Upper lobe of right lung (tissue), 1 donor: ENCODE results near the gene PTPRU. TPM values are rescaled to one million over a fixed set of nuclear protein-coding genes. Genes with fewer than 3 reads are reported as not detected.

Experiments
- ATAC-seq: fragments of 200-7000 bp; cut with Tn5 transposase; one replicate; pipeline ENCODE4 v1.9.1; 2020; ENCODE audit warnings: mild to moderate bottlenecking, moderate library complexity
- DNase-seq: peaks from one replicate; pipeline ENCODE4 v3.0.0-alpha.2; 2020
- H3K27ac ChIP-seq: fragments of 200-600 bp; one replicate; pipeline ENCODE4 v1.8.0; 2022
- H3K27me3 ChIP-seq: fragments of 200-600 bp; one replicate; pipeline ENCODE4 v1.8.0; 2022; ENCODE audit warnings: mild to moderate bottlenecking
- H3K36me3 ChIP-seq: fragments of 200-600 bp; one replicate; pipeline ENCODE4 v1.8.0; 2022
- H3K4me1 ChIP-seq: fragments of 200-600 bp; one replicate; pipeline ENCODE4 v1.8.0; 2022
- H3K4me3 ChIP-seq: fragments of 200-600 bp; one replicate; pipeline ENCODE4 v1.8.0; 2022; ENCODE audit warnings: mild to moderate bottlenecking
- H3K9me3 ChIP-seq: fragments of 200-600 bp; one replicate; pipeline ENCODE4 v1.8.0; 2022
- intact Hi-C: fragments of 100-400 bp; cut with DNase I; formaldehyde crosslinking; loops from one replicate; pipeline ENCODE4 v1.11.0; 2022
- total RNA-seq: library from RNA; stranded (reverse); fragmentation: NEBNext Ultra II Directional; extraction: Animal tissue kit (Norgen Biotek cat#: 25700); gene quantifications from one replicate; pipeline ENCODE4 v1.2.1, GENCODE V29; 2021
- TF ChIP-seq, protein P1 (sequence below): fragments of 200-600 bp; IDR thresholded peaks from one replicate; pipeline ENCODE4 v1.8.0; 2022; ENCODE audit warnings: antibody characterized with exemption
- donor health status: DM: no; HTN: yes; CAD: no; lungs with severe emphysema.

The PTPRU gene
- total RNA-seq, 1 donor from 2014 or later, result 45.5 TPM

DNA sequence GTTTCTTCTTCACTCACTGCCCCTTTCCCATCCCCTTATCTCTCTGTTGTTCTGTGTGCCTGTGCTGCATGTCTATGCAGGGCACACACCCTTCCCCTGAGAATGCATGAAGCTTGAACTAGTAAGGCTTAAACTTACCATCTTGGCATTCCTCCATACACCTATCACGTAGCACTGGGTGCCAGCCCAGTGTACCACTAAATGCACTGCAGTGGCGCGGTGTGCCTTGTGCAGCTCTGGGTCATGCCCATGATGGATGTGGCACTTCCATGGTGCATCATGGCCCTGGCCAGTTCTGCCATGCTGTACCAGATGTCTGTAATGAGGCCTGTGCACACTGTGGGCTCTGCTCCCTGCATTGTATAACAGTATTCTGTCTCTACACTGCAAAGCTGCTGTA is 10.7 kb downstream of the PTPRU start:
- TF ChIP-seq, protein P1, sequence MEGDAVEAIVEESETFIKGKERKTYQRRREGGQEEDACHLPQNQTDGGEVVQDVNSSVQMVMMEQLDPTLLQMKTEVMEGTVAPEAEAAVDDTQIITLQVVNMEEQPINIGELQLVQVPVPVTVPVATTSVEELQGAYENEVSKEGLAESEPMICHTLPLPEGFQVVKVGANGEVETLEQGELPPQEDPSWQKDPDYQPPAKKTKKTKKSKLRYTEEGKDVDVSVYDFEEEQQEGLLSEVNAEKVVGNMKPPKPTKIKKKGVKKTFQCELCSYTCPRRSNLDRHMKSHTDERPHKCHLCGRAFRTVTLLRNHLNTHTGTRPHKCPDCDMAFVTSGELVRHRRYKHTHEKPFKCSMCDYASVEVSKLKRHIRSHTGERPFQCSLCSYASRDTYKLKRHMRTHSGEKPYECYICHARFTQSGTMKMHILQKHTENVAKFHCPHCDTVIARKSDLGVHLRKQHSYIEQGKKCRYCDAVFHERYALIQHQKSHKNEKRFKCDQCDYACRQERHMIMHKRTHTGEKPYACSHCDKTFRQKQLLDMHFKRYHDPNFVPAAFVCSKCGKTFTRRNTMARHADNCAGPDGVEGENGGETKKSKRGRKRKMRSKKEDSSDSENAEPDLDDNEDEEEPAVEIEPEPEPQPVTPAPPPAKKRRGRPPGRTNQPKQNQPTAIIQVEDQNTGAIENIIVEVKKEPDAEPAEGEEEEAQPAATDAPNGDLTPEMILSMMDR, result no peak
- Histone ChIP-seq H3K36me3 (no peaks in the 10 kb centered on the region), H3K4me3 (no peak overlapping the region), H3K27ac (no peak overlapping the region), H3K9me3 (no peaks in the 10 kb centered on the region), H3K4me1 (no peaks in the 10 kb centered on the region), H3K27me3 (no peaks in the 10 kb centered on the region)
- intact Hi-C loops, result loop anchor here (10.0 kb wide), 1 partner anchor 1128 kb away; no protein-coding TSS in a partner anchor
- ATAC-seq (no peak), DNase-seq (no peak)

DNA sequence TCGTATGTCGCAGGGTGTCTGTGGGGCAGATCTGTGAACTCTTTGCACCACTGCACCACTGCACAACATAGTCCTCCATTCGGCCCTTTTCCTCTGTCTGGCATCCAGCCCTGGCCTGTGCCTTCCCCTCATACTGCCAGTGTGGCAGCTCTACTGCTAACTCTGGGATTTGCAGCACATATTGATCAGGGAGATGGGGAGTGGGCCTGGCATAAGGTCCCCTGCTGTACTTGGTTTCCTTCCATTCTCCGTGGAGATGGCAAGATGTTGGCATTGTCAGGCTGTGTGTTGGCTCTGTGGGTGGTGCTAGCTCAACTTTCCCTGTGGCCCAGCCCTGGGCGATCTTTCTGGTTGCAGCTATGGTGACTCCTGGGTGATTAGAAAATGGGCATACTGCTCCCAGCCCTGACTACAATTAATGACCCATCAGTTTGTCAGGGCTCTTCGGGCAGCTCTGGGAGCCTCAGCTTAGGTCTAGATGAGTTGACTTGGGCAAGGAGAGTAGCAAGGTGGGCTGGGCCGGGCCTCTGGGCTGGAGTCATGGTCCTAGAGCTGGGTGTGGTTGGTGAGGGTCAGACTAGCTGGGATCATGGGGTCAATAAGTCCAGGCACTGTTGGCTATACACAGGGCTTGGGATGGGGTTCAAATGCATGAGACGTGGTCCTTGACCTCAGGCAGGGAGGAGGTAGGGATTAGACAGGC is 11.4 kb downstream of the PTPRU start:
- no peak for DNase-seq
- Histone ChIP-seq H3K4me3 (no peak overlapping the region), H3K27ac (no peak overlapping the region), H3K27me3 (no peaks in the 10 kb centered on the region), H3K9me3 (no peaks in the 10 kb centered on the region), H3K4me1 (no peaks in the 10 kb centered on the region), H3K36me3 (no peaks in the 10 kb centered on the region)
- no peak for ATAC-seq
- TF ChIP-seq, protein P1, result no peak
- intact Hi-C loops, result loop anchor here (10.0 kb wide), 1 partner anchor 1127 kb away; no protein-coding TSS in a partner anchor

DNA sequence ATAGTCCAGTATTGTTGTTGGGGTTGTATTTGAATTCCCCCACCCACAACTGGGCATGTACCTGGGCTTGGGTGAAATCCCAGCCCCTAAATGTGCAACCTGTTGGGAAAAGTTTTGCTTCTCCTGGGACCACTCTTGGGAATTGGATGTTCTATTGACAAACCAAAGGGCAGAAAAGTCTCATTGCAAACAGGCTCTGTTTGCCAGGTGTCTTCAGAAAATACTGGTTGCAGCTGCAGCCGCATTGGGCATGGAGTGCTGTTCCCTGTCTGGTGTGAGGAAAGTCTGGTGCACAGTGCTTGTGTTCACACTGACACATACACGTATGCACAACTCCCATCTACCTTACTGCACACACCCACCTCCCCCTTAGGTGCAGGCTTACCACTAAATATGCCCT is 12.1 kb downstream of the PTPRU start:
- Histone ChIP-seq H3K9me3 (no peaks in the 10 kb centered on the region), H3K27me3 (no peaks in the 10 kb centered on the region), H3K4me3 (no peak overlapping the region), H3K27ac (no peak overlapping the region), H3K4me1 (no peaks in the 10 kb centered on the region), H3K36me3 (no peaks in the 10 kb centered on the region)
- no peak for ATAC-seq
- intact Hi-C loops, result loop anchor here (10.0 kb wide), 1 partner anchor 1126 kb away; no protein-coding TSS in a partner anchor
- no peak for DNase-seq
- TF ChIP-seq, protein P1, result no peak

DNA sequence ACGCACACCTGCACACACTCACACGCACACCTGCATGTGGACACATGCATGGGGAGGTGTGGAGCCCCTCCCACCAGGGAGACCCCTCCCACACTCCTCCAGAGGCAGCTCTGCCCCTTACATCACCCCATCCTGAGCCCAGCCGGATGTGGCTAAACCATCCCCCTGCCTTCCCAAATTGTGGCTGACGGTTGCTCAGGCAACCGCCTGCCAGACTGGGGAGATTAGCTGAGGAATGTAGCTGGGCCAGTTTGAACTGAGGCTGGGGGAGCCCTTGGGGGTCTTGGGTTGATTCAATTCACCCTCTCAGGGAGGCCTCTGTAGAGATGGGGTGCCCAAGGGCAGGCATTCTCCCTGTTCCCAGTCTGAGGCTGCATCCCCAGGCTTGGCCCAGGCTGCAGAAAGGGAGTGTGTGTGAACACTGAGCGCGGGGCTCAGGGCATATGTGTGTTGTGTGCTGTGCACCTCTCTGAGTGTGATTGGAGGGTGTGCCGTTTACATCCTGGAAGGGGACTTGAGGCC is 12.9 kb downstream of the PTPRU start:
- intact Hi-C loops, result loop anchor here (10.0 kb wide), 1 partner anchor 1126 kb away; no protein-coding TSS in a partner anchor
- peak; percentile 42 for ATAC-seq
- H3K27ac ChIP-seq, result no peak overlapping the region
- TF ChIP-seq, protein P1, result no peak
- H3K9me3 ChIP-seq, result no peaks in the 10 kb centered on the region
- H3K4me1 ChIP-seq, result no peaks in the 10 kb centered on the region
- no peaks in the 10 kb centered on the region for H3K27me3 ChIP-seq
- H3K36me3 ChIP-seq, result no peaks in the 10 kb centered on the region
- no peak for DNase-seq
- no peak overlapping the region for H3K4me3 ChIP-seq

DNA sequence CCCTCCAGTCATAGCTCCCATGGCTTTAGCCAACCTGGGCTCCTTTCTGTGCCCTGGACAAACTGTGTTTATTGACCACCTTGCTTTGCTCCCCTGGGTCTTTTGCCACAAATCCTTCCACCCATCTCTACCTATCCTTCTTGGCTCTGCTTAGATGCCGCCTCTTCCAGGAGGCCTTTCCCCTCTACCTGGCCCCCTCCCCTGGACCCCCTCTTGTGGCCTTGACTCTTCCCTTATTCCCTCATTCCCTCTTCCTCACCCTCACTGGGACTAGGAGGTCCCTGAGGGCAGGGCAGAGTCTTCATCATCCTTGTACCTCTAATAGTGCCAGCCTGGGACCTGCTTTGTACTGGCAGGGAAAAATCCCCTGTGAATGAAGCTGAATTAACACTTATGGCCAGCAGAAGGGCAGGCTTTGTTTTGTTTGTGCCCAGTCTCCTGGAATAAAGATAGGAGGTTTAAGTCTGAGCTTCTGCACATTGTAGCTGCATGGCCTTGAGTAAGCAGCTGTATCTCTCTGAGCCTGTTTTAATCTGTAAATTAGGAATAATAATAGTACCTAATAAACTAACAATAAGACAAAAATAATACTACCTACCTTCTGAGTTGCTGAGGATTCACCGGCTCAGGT is 13.7 kb downstream of the PTPRU start:
- DNase-seq (no peak), ATAC-seq (no peak)
- Histone ChIP-seq H3K9me3 (no peaks in the 10 kb centered on the region), H3K27ac (no peak overlapping the region), H3K36me3 (no peaks in the 10 kb centered on the region), H3K27me3 (no peaks in the 10 kb centered on the region), H3K4me3 (no peak overlapping the region), H3K4me1 (no peaks in the 10 kb centered on the region)
- intact Hi-C loops, result loop anchor here (10.0 kb wide), 1 partner anchor 1125 kb away; no protein-coding TSS in a partner anchor
- TF ChIP-seq, protein P1, result no peak
